Measurements from ENCODE around the gene FOXS1. TPM values are rescaled to one million over a fixed set of nuclear protein-coding genes. Genes with fewer than 3 reads are reported as not detected.

The FOXS1 gene
- total RNA-seq, 2 experiments from 2014 or later = not detected

- peaks cover 3% of the 10 kb centered on the region for H3K27me3 Mint-ChIP-seq (ENCODE audit: low read depth)
- CTCF ChIA-PET = interaction anchor here (0.6 to 4.4 kb wide), 13 partner anchors 10 to 775 kb away, joined by 3 to 53 read pairs (median 11); partner anchors contain the start of genes FOXS1 and PDRG1
- peaks cover 4% of the 10 kb centered on the region for H3K4me1 Mint-ChIP-seq (ENCODE audit: low read depth)
- H3K36me3 Mint-ChIP-seq (ENCODE audit: low read depth) = no peaks in the 10 kb centered on the region
- intact Hi-C loops (cut with micrococcal nuclease) = loop anchor here (5.0 kb wide), 1 partner anchor 193 kb away; no protein-coding TSS in a partner anchor
- DNase-seq = no peak
- no peaks in the 10 kb centered on the region for H3K9me3 Mint-ChIP-seq
- H3K27ac Mint-ChIP-seq = no peak overlapping the region
- no peak overlapping the region for H3K4me3 Mint-ChIP-seq
Measured at GRCh38 chr20:31824125-31824485, 21.3 kb downstream of the FOXS1 start.

- no peaks in the 10 kb centered on the region for H3K9me3 Mint-ChIP-seq
- H3K27ac Mint-ChIP-seq = no peak overlapping the region
- intact Hi-C loops (cut with micrococcal nuclease) = loop anchor here (5.0 kb wide), 1 partner anchor 194 kb away; no protein-coding TSS in a partner anchor
- no peak for DNase-seq
- H3K36me3 Mint-ChIP-seq (ENCODE audit: low read depth) = no peaks in the 10 kb centered on the region
- H3K4me1 Mint-ChIP-seq (ENCODE audit: low read depth) = peaks cover 4% of the 10 kb centered on the region
- no peak overlapping the region for H3K4me3 Mint-ChIP-seq
- CTCF ChIA-PET = interaction anchor here (0.6 to 4.4 kb wide), 35 partner anchors 8 to 1167 kb away, joined by 3 to 53 read pairs (median 3); partner anchors contain the start of genes C20orf203, FOXS1 and PDRG1
- peaks cover 3% of the 10 kb centered on the region for H3K27me3 Mint-ChIP-seq (ENCODE audit: low read depth)
Measured at GRCh38 chr20:31823360-31824124, 21.9 kb downstream of the FOXS1 start.

DNA sequence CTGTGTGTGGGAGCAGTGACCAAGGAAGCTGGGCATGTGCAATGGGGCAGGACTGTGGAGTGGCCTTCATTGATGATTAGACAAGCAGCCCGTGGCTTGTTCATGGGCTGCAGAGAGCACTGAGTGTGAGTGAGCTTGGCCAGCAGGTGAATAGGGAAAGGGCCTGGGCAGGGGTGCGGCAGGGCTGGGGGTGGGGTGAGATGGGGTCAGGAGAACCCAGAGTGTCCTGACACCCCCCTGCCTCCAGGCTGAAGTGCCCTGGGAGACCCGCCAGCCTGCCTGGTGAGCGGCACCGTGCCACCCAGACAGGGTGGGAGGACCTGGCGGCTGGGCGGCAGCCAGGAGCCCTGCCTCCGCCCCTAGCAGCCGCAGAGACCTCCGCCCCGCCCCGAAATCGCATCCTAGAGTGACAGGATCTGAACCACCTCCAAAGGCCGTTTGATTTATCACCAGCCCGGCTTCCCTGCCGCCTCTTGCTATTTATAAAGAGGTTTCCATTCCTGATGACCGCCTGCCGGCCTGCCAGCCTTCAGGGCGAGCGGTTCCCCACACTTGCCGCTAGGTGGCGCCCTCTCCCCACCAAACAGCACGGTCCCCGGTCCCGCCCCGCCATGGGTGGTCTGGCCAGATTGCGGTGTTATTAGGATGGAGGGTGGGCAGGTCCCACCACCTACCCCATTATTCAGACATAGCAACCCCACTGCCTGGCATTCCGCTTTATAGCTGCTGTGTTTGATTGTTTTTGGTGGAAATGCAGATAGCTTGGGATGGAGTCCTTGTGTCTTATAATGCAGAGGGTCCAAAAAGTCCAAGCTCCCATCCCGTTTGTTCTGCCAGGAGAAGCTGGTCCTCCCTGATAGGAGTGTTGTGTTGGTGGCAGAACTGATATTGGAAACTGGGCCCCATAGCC, 22.7 kb downstream of the FOXS1 start:
- CTCF ChIA-PET = interaction anchor here (0.6 to 4.4 kb wide), 35 partner anchors 9 to 1167 kb away, joined by 3 to 53 read pairs (median 3); partner anchors contain the start of genes C20orf203, FOXS1 and PDRG1
- H3K27ac Mint-ChIP-seq = no peak overlapping the region
- intact Hi-C loops (cut with micrococcal nuclease) = loop anchor here (1.0 to 5.0 kb wide), 5 partner anchors 24 to 270 kb away; partner anchors contain the start of gene PDRG1
- DNase-seq = peak; percentile 79
- H3K4me1 Mint-ChIP-seq (ENCODE audit: low read depth) = peaks cover 4% of the 10 kb centered on the region
- no peaks in the 10 kb centered on the region for H3K9me3 Mint-ChIP-seq
- H3K4me3 Mint-ChIP-seq = no peak overlapping the region
- peaks cover 3% of the 10 kb centered on the region for H3K27me3 Mint-ChIP-seq (ENCODE audit: low read depth)
- no peaks in the 10 kb centered on the region for H3K36me3 Mint-ChIP-seq (ENCODE audit: low read depth)

DNA sequence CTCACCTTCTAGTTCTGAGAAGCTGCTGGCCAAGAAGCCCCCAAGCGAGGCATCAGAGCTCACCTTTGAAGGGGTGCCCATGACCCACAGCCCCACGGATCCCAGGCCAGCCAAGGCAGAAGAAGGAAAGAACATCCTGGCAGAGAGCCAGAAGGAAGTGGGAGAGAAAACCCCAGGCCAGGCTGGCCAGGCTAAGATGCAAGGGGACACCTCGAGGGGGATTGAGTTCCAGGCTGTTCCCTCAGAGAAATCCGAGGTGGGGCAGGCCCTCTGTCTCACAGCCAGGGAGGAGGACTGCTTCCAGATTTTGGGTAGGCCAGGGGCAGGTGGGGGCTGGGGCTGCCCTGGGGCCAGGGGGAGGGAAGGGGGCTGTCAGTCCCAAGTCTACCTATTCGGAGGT, 24.0 kb downstream of the FOXS1 start:
- Mint-ChIP-seq H3K4me3 (no peak overlapping the region), H3K27me3 (ENCODE audit: low read depth) (peaks cover 3% of the 10 kb centered on the region), H3K9me3 (no peaks in the 10 kb centered on the region), H3K4me1 (ENCODE audit: low read depth) (peaks cover 4% of the 10 kb centered on the region), H3K27ac (no peak overlapping the region), H3K36me3 (ENCODE audit: low read depth) (no peaks in the 10 kb centered on the region)
- intact Hi-C loops (cut with micrococcal nuclease) = loop anchor here (5.0 kb wide), 1 partner anchor 196 kb away; no protein-coding TSS in a partner anchor
- no peak for DNase-seq
- CTCF ChIA-PET = interaction anchor here (0.6 to 4.4 kb wide), 7 partner anchors 12 to 103 kb away, joined by 3 to 53 read pairs (median 6); partner anchors contain the start of gene FOXS1

- no peak for DNase-seq
- CTCF ChIA-PET = no interaction called here
- Mint-ChIP-seq H3K9me3 (no peaks in the 10 kb centered on the region), H3K27me3 (ENCODE audit: low read depth) (peaks cover 3% of the 10 kb centered on the region), H3K4me3 (no peak overlapping the region), H3K4me1 (ENCODE audit: low read depth) (peaks cover 4% of the 10 kb centered on the region), H3K27ac (no peak overlapping the region), H3K36me3 (ENCODE audit: low read depth) (no peaks in the 10 kb centered on the region)
- intact Hi-C loops (cut with micrococcal nuclease) = loop anchor here (5.0 kb wide), 1 partner anchor 197 kb away; no protein-coding TSS in a partner anchor
Measured at GRCh38 chr20:31820228-31820627, 25.2 kb downstream of the FOXS1 start.

GRCh38 chr20:31819083-31819784, 26.2 kb downstream of the FOXS1 start, which contains the start of gene MYLK2:
MYLK2 (plus strand) TSS chr20:31819356; CDS start chr20:31819581, 225 bp downstream.
- intact Hi-C loops (cut with micrococcal nuclease) = no loop called here
- CTCF ChIA-PET = interaction anchor here (0.6 to 1.5 kb wide), 3 partner anchors 30 to 133 kb away, joined by 3 to 4 read pairs (median 3); no protein-coding TSS in a partner anchor
- no peak within 1 kb of the TSS for H3K27ac Mint-ChIP-seq
- peaks cover 4% of the 10 kb centered on the region for H3K4me1 Mint-ChIP-seq (ENCODE audit: low read depth)
- H3K36me3 Mint-ChIP-seq (ENCODE audit: low read depth) = no peaks in the 10 kb centered on the region
- no peak for DNase-seq
- H3K27me3 Mint-ChIP-seq (ENCODE audit: low read depth) = peaks cover 3% of the 10 kb centered on the region
- H3K9me3 Mint-ChIP-seq = no peaks in the 10 kb centered on the region
- H3K4me3 Mint-ChIP-seq = no peak within 1 kb of the TSS

GRCh38 chr20:31818376-31818908, 27.0 kb downstream of the FOXS1 start:
- Mint-ChIP-seq H3K27me3 (ENCODE audit: low read depth) (peaks cover 3% of the 10 kb centered on the region), H3K4me3 (no peak overlapping the region), H3K9me3 (no peaks in the 10 kb centered on the region), H3K27ac (no peak overlapping the region), H3K36me3 (ENCODE audit: low read depth) (no peaks in the 10 kb centered on the region), H3K4me1 (ENCODE audit: low read depth) (peaks cover 4% of the 10 kb centered on the region)
- intact Hi-C loops (cut with micrococcal nuclease) = no loop called here
- DNase-seq = no peak
- CTCF ChIA-PET = interaction anchor here (0.7 to 1.5 kb wide), 3 partner anchors 10 to 134 kb away, joined by 3 to 5 read pairs (median 4); no protein-coding TSS in a partner anchor

GRCh38 chr20:31817461-31817860, 27.9 kb downstream of the FOXS1 start:
- H3K4me1 Mint-ChIP-seq (ENCODE audit: low read depth) = peaks cover 2% of the 10 kb centered on the region
- peaks cover 3% of the 10 kb centered on the region for H3K27me3 Mint-ChIP-seq (ENCODE audit: low read depth)
- CTCF ChIA-PET = interaction anchor here (0.6 to 1.2 kb wide), 2 partner anchors 30 to 91 kb away, joined by 3 to 5 read pairs; no protein-coding TSS in a partner anchor
- no peak overlapping the region for H3K4me3 Mint-ChIP-seq
- H3K27ac Mint-ChIP-seq = no peak overlapping the region
- H3K9me3 Mint-ChIP-seq = no peaks in the 10 kb centered on the region
- H3K36me3 Mint-ChIP-seq (ENCODE audit: low read depth) = no peaks in the 10 kb centered on the region
- intact Hi-C loops (cut with micrococcal nuclease) = no loop called here
- DNase-seq = no peak

GRCh38 chr20:31816221-31816620, 29.2 kb downstream of the FOXS1 start:
- no peaks in the 10 kb centered on the region for H3K36me3 Mint-ChIP-seq (ENCODE audit: low read depth)
- intact Hi-C loops (cut with micrococcal nuclease) = no loop called here

DNA sequence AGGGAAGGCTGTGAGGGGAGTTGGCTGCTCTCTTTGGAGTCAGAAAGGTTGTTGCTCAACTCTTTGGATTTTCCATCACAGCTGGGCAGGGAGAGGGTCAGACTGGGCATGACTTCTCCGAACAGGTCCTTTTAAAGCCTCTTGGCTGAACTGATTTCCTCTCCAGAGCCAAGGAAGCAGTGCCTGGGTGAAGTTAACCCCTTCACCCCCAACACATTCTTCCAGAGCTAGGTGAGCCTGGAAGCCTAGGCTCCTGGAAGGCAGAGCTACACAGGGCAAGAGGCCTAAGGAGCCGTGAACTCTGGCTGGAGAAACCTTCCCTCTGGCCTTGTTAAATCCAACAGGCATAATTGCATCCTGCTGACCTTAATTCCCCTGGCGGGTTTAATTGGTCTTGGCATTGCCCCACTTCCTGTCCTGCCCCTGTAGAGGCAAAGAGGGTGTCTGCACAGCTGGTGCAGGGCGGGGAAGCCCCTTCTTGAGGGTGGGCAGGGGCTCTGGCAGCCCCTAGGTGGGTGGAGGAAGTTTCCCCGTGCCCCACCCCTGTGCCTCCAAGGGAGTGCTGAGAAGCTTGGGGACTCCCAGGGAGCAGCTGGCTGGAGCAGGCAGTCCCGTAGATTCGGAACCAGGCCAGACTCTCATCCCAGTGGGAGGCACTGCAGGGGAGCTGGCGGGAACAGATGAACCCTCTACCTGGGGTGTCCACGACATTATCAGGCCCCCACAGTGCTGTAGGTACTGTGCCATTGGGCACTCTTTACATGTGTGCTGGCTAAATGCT, 29.8 kb downstream of the FOXS1 start:
- CTCF ChIA-PET = interaction anchor here (1.5 to 2.1 kb wide), 3 partner anchors 31 to 137 kb away, joined by 4 to 7 read pairs (median 5); no protein-coding TSS in a partner anchor
- Mint-ChIP-seq H3K36me3 (ENCODE audit: low read depth) (no peaks in the 10 kb centered on the region), H3K4me3 (no peak overlapping the region), H3K27me3 (ENCODE audit: low read depth) (no peaks in the 10 kb centered on the region), H3K27ac (no peak overlapping the region), H3K4me1 (ENCODE audit: low read depth) (no peaks in the 10 kb centered on the region), H3K9me3 (no peaks in the 10 kb centered on the region)
- no peak for DNase-seq
- intact Hi-C loops (cut with micrococcal nuclease) = no loop called here

More at GRCh38 chr20:31816221-31816620, 29.2 kb downstream of the FOXS1 start:
- CTCF ChIA-PET = interaction anchor here (1.5 to 2.1 kb wide), 3 partner anchors 31 to 136 kb away, joined by 4 to 7 read pairs (median 5); no protein-coding TSS in a partner anchor
- no peak for DNase-seq
- H3K4me3 Mint-ChIP-seq = no peak overlapping the region
- H3K4me1 Mint-ChIP-seq (ENCODE audit: low read depth) = no peaks in the 10 kb centered on the region
- no peaks in the 10 kb centered on the region for H3K9me3 Mint-ChIP-seq
- no peak overlapping the region for H3K27ac Mint-ChIP-seq
- no peaks in the 10 kb centered on the region for H3K27me3 Mint-ChIP-seq (ENCODE audit: low read depth)

All from activated naive CD4-positive, alpha-beta T cell treated with anti-CD3 and anti-CD28 coated beads for 36 hours (primary cell).